ENCODE results near the gene ARHGEF38. TPM values are rescaled to one million over a fixed set of nuclear protein-coding genes. Genes with fewer than 3 reads are reported as not detected.

ARHGEF38 gene
- total and polyA plus RNA-seq, 7 experiments from 2014 or later: 0.45 TPM; not detected in 6

DNA sequence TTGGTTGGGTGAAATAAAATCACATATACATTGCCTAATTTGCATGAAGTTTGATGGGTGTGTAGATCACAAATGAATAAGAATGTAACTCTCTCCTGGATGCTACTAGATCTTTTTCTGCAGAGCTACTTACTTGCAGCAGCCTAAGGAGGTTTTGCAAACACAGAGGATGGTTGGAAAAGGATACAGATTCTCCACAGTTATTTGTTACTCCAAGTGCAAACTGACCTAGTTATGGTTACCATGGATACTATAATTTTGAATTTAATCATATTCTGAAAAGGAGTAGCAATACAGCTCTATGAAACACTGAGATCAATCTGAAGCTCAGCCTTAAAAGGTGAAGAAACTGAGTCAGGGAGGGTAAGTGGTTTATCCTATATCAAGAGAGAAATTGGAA lies 9.1 kb upstream of the ARHGEF38 start:
- no peak for ATAC-seq
- POLR2A ChIA-PET: no interaction called here

DNA sequence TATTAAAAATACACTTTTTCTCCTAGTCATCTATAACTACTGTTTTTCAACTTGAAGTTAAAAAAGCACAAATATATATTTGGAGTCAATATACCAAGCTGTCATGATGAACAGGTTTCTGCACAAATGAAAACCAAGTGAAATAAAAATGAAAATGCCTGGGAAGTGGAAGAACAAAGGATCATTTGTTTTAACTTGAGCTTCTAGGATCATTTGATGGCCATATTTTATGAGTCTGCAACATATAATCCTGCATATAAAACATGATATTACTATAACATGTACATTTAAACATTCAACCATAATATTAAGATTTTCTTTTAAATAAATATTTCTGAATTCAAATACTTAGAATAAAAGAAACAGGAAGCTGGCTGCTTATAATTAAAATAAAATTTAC lies 8.5 kb upstream of the ARHGEF38 start:
- Mint-ChIP-seq H3K4me3 (no peak overlapping the region), H3K4me1 (peaks cover 0 to 5% (median 0%) of the 10 kb centered on the region in 7 donors), H3K27me3 (peaks cover 6 to 31% (median 14%) of the 10 kb centered on the region in 5 donors), H3K27ac (no peak overlapping the region), H3K36me3 (no peaks in the 10 kb centered on the region), H3K9me3 (peaks cover 0 to 5% (median 0%) of the 10 kb centered on the region in 11 donors)
- H3K27ac ChIP-seq (ENCODE audit: low read depth, low read length): no peak overlapping the region
- no peaks in the 10 kb centered on the region for H3K4me1 ChIP-seq (ENCODE audit: control insufficient read depth in 2 of 2, insufficient read depth in 2 of 2, low read length in 2 of 2)
- ATAC-seq: no peak
- H3K9me3 ChIP-seq (ENCODE audit: control insufficient read depth in 2 of 3, low read length in 3 of 3): no peaks in the 10 kb centered on the region
- ChIA-PET CTCF (no interaction called here), POLR2A (no interaction called here)
- H3K4me3 ChIP-seq (ENCODE audit: low read length): no peak overlapping the region
- H3K36me3 ChIP-seq (ENCODE audit: control insufficient read depth in 2 of 3, insufficient read depth in 3 of 3, low read length in 3 of 3): no peaks in the 10 kb centered on the region
- no peaks in the 10 kb centered on the region for H3K27me3 ChIP-seq (ENCODE audit: control insufficient read depth in 2 of 2, insufficient read depth in 2 of 2, low read length in 2 of 2)
- intact Hi-C loops (cut with micrococcal nuclease): no loop called here
- no peak for DNase-seq

More for the DNA sequence above, 9.1 kb upstream of the ARHGEF38 start:
- peaks cover 0 to 5% (median 0%) of the 10 kb centered on the region in 11 donors for H3K9me3 Mint-ChIP-seq
- H3K27me3 ChIP-seq (ENCODE audit: control insufficient read depth in 2 of 2, insufficient read depth in 2 of 2, low read length in 2 of 2): no peaks in the 10 kb centered on the region
- DNase-seq: no peak
- no peaks in the 10 kb centered on the region for H3K36me3 Mint-ChIP-seq
- no peak overlapping the region for H3K4me3 ChIP-seq (ENCODE audit: low read length)
- H3K4me1 Mint-ChIP-seq: peaks cover 0 to 5% (median 0%) of the 10 kb centered on the region in 7 donors
- peaks cover 6 to 31% (median 14%) of the 10 kb centered on the region in 5 donors for H3K27me3 Mint-ChIP-seq
- H3K27ac ChIP-seq (ENCODE audit: low read depth, low read length): no peak overlapping the region
- no peaks in the 10 kb centered on the region for H3K9me3 ChIP-seq (ENCODE audit: control insufficient read depth in 2 of 3, low read length in 3 of 3)
- no peaks in the 10 kb centered on the region for H3K4me1 ChIP-seq (ENCODE audit: control insufficient read depth in 2 of 2, insufficient read depth in 2 of 2, low read length in 2 of 2)
- CTCF ChIA-PET: no interaction called here
- no peaks in the 10 kb centered on the region for H3K36me3 ChIP-seq (ENCODE audit: control insufficient read depth in 2 of 3, insufficient read depth in 3 of 3, low read length in 3 of 3)
- intact Hi-C loops (cut with micrococcal nuclease): no loop called here
- no peak overlapping the region for H3K27ac Mint-ChIP-seq
- H3K4me3 Mint-ChIP-seq: no peak overlapping the region

DNA sequence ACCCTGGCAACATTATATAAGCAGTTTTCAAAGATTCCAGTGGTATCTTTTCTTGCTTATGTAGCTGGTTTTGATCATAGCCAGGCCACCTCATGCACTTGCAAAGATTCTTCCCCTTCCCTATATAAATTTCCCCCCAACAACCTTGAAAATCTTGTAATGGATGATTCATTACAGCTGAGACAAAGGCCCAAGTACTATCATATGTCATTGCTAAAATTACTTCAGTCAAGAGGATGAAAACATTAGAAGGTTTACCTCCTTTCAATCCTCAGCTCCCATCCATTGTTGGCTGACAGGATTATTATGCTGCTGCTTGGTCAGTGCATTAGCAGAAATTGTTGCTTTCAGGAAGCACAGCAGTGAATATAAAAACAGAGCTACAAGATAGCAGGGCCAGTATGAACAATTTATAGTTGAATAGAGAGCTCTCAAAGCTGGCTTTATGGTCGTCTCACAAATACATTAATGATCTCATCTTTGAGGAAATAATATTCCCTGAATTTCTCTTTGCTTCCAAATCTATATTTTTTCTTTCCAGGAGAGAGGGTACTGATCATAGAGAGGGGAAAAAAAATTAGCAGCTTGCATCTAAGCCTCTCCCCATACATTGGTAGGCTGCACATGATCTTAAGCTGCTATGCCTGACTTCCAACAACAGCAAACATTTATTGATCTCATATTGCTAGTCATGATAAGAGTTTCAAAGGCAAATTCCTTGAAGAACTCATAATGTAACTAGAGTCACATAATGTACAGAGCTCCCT lies 7.7 kb upstream of the ARHGEF38 start:
- Mint-ChIP-seq H3K36me3 (no peaks in the 10 kb centered on the region), H3K27me3 (peaks cover 6 to 29% (median 14%) of the 10 kb centered on the region in 5 donors), H3K27ac (no peak overlapping the region), H3K9me3 (peaks cover 0 to 2% (median 0%) of the 10 kb centered on the region in 11 donors), H3K4me1 (peaks cover 0 to 5% (median 0%) of the 10 kb centered on the region in 7 donors), H3K4me3 (no peak overlapping the region)
- Histone ChIP-seq H3K36me3 (ENCODE audit: control insufficient read depth in 2 of 3, insufficient read depth in 3 of 3, low read length in 3 of 3) (no peaks in the 10 kb centered on the region), H3K27me3 (ENCODE audit: control insufficient read depth in 2 of 2, insufficient read depth in 2 of 2, low read length in 2 of 2) (no peaks in the 10 kb centered on the region), H3K27ac (ENCODE audit: low read depth, low read length) (no peak overlapping the region), H3K4me1 (ENCODE audit: control insufficient read depth in 2 of 2, insufficient read depth in 2 of 2, low read length in 2 of 2) (no peaks in the 10 kb centered on the region), H3K4me3 (ENCODE audit: low read length) (no peak overlapping the region), H3K9me3 (ENCODE audit: control insufficient read depth in 2 of 3, low read length in 3 of 3) (no peaks in the 10 kb centered on the region)
- ChIA-PET CTCF (no interaction called here), POLR2A (interaction anchor here (0.6 kb wide), 1 partner anchor 57 kb away, joined by 3 read pairs; no protein-coding TSS in a partner anchor)
- DNase-seq: no peak
- intact Hi-C loops (cut with micrococcal nuclease): no loop called here
- no peak for ATAC-seq

DNA sequence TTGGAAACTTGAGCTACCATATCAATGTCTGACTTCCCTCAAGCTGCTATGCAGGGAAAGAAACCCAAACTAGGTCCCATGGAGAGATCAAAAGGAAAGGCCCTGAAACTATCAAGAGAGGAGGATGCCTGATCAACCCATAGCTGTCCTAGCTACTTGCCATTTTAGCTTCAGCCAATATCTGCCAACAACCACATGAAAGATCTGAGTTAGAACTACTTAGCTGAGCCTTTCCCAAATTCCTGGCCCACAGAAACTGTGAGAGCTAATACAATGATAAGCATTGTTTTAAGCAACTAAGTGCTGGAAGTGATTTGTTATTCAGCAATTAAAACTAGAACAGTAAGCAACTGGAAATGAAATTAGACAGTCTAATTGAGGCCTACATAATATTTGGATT lies 6.3 kb upstream of the ARHGEF38 start:
- Mint-ChIP-seq H3K27ac (no peak overlapping the region), H3K9me3 (no peaks in the 10 kb centered on the region), H3K36me3 (no peaks in the 10 kb centered on the region), H3K4me1 (peaks cover 0 to 5% (median 0%) of the 10 kb centered on the region in 7 donors), H3K4me3 (no peak overlapping the region), H3K27me3 (peaks cover 6 to 19% (median 11%) of the 10 kb centered on the region in 5 donors)
- H3K4me3 ChIP-seq (ENCODE audit: low read length): no peak overlapping the region
- no peaks in the 10 kb centered on the region for H3K36me3 ChIP-seq (ENCODE audit: control insufficient read depth in 2 of 3, insufficient read depth in 3 of 3, low read length in 3 of 3)
- intact Hi-C loops (cut with micrococcal nuclease): no loop called here
- H3K27me3 ChIP-seq (ENCODE audit: control insufficient read depth in 2 of 2, insufficient read depth in 2 of 2, low read length in 2 of 2): no peaks in the 10 kb centered on the region
- ATAC-seq (no peak), DNase-seq (no peak)
- H3K27ac ChIP-seq (ENCODE audit: low read depth, low read length): no peak overlapping the region
- H3K4me1 ChIP-seq (ENCODE audit: control insufficient read depth in 2 of 2, insufficient read depth in 2 of 2, low read length in 2 of 2): no peaks in the 10 kb centered on the region
- H3K9me3 ChIP-seq (ENCODE audit: control insufficient read depth in 2 of 3, low read length in 3 of 3): no peaks in the 10 kb centered on the region
- POLR2A ChIA-PET: no interaction called here
- CTCF ChIA-PET: interaction anchor here (0.6 kb wide), 1 partner anchor 1311 kb away, joined by 4 read pairs; no protein-coding TSS in a partner anchor

DNA sequence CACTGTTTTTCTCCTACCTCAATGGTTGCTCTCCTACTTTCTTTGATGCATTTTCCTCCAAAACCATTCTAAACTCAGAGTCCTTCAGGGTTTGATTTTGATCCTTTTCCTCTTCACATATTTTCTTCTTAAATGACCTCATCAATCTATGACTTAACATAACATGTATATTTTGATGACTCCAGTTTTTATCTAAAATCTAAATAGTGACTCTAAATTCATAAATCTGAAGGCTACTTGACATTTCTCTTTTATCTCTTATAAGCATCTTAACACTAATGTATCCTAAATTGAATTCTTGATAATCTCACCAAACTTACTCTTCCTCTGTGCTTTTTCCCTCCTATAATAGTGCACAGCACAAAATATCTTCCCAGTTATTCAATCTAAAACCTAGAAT lies 4.7 kb upstream of the ARHGEF38 start:
- H3K4me3 ChIP-seq (ENCODE audit: low read length): no peak overlapping the region
- no peak overlapping the region for H3K4me3 Mint-ChIP-seq

DNA sequence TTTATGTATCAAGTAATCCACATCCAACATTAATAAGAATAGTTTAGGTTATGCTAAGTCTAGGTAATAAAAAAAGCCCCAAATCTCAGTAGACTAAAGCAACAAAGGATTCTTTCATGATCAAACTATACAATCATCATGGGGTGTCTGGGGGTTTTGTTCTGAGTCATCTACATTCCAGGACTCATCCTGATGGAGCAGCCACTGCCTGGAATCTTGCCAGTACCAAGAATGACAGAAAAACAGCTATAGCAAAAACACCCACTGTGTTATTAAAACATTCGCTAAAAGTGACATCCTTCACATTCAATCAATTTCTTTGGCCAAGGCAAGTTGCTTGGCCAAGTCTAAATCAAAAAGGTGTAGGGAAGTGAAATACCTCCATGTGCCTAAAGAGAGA lies 3.9 kb upstream of the ARHGEF38 start:
- peaks cover 0 to 15% (median 11%) of the 10 kb centered on the region in 5 donors for H3K27me3 Mint-ChIP-seq
- H3K36me3 ChIP-seq (ENCODE audit: control insufficient read depth in 2 of 3, insufficient read depth in 3 of 3, low read length in 3 of 3): no peaks in the 10 kb centered on the region
- H3K9me3 ChIP-seq (ENCODE audit: control insufficient read depth in 2 of 3, low read length in 3 of 3): no peaks in the 10 kb centered on the region
- ATAC-seq (no peak), DNase-seq (no peak)
- intact Hi-C loops (cut with micrococcal nuclease): no loop called here
- no peak overlapping the region for H3K4me3 Mint-ChIP-seq
- ChIA-PET CTCF (no interaction called here), POLR2A (no interaction called here)
- H3K4me3 ChIP-seq (ENCODE audit: low read length): no peak overlapping the region
- no peaks in the 10 kb centered on the region for H3K4me1 Mint-ChIP-seq
- no peak overlapping the region for H3K27ac ChIP-seq (ENCODE audit: low read depth, low read length)
- H3K36me3 Mint-ChIP-seq: no peaks in the 10 kb centered on the region
- H3K4me1 ChIP-seq (ENCODE audit: control insufficient read depth in 2 of 2, insufficient read depth in 2 of 2, low read length in 2 of 2): no peaks in the 10 kb centered on the region
- H3K27ac Mint-ChIP-seq: no peak overlapping the region
- H3K27me3 ChIP-seq (ENCODE audit: control insufficient read depth in 2 of 2, insufficient read depth in 2 of 2, low read length in 2 of 2): no peaks in the 10 kb centered on the region
- no peaks in the 10 kb centered on the region for H3K9me3 Mint-ChIP-seq

More for the DNA sequence above, 4.7 kb upstream of the ARHGEF38 start:
- ChIA-PET POLR2A (no interaction called here), CTCF (no interaction called here)
- no peak overlapping the region for H3K27ac Mint-ChIP-seq
- H3K27ac ChIP-seq (ENCODE audit: low read depth, low read length): no peak overlapping the region
- no peaks in the 10 kb centered on the region for H3K9me3 ChIP-seq (ENCODE audit: control insufficient read depth in 2 of 3, low read length in 3 of 3)
- no peaks in the 10 kb centered on the region for H3K4me1 ChIP-seq (ENCODE audit: control insufficient read depth in 2 of 2, insufficient read depth in 2 of 2, low read length in 2 of 2)
- H3K27me3 ChIP-seq (ENCODE audit: control insufficient read depth in 2 of 2, insufficient read depth in 2 of 2, low read length in 2 of 2): no peaks in the 10 kb centered on the region
- DNase-seq (no peak), ATAC-seq (no peak)
- no peaks in the 10 kb centered on the region for H3K4me1 Mint-ChIP-seq
- H3K27me3 Mint-ChIP-seq: peaks cover 0 to 15% (median 11%) of the 10 kb centered on the region in 5 donors
- H3K36me3 Mint-ChIP-seq: no peaks in the 10 kb centered on the region
- H3K9me3 Mint-ChIP-seq: no peaks in the 10 kb centered on the region
- intact Hi-C loops (cut with micrococcal nuclease): no loop called here
- no peaks in the 10 kb centered on the region for H3K36me3 ChIP-seq (ENCODE audit: control insufficient read depth in 2 of 3, insufficient read depth in 3 of 3, low read length in 3 of 3)

DNA sequence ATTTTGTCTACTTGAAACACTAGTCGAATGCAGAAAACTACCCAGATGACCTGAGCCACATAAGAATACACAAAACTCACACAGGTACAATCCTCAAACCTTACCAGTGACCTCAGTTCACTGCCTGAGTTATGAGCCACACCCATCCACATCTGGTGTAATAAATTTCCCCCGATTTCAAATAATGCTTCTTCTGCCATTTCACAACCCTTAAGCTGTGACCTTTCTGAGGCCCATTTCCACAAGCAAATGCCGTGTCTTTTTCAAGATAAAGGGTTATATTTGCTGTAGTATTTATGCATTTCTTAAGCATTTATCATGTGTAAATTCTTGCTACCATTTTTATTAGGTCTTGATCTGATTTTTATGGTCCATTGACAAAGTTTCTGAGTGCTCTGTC lies 1.8 kb upstream of the ARHGEF38 start:
- Mint-ChIP-seq H3K27me3 (peaks cover 0 to 11% (median 9%) of the 10 kb centered on the region in 5 donors), H3K27ac (no peak overlapping the region), H3K4me1 (no peaks in the 10 kb centered on the region), H3K36me3 (no peaks in the 10 kb centered on the region), H3K4me3 (no peak overlapping the region), H3K9me3 (no peaks in the 10 kb centered on the region)
- intact Hi-C loops (cut with micrococcal nuclease): no loop called here
- no peaks in the 10 kb centered on the region for H3K36me3 ChIP-seq (ENCODE audit: control insufficient read depth in 2 of 3, insufficient read depth in 3 of 3, low read length in 3 of 3)
- no peaks in the 10 kb centered on the region for H3K4me1 ChIP-seq (ENCODE audit: control insufficient read depth in 2 of 2, insufficient read depth in 2 of 2, low read length in 2 of 2)
- DNase-seq (no peak), ATAC-seq (no peak)
- no peaks in the 10 kb centered on the region for H3K9me3 ChIP-seq (ENCODE audit: control insufficient read depth in 2 of 3, low read length in 3 of 3)
- H3K27me3 ChIP-seq (ENCODE audit: control insufficient read depth in 2 of 2, insufficient read depth in 2 of 2, low read length in 2 of 2): no peaks in the 10 kb centered on the region
- H3K27ac ChIP-seq (ENCODE audit: low read depth, low read length): no peak overlapping the region
- no peak overlapping the region for H3K4me3 ChIP-seq (ENCODE audit: low read length)
- CTCF ChIA-PET: no interaction called here
- POLR2A ChIA-PET: no interaction called here

Measured in naive thymus-derived CD4-positive, alpha-beta T cell (primary cell).